Measurements from ENCODE around the gene OLFM2.
"Not testable (repeated sequence)": the region's sequence is repeated elsewhere in the genome, so short reads cannot be mapped to it uniquely, and the experiment has no call there.

Gene OLFM2

DNA sequence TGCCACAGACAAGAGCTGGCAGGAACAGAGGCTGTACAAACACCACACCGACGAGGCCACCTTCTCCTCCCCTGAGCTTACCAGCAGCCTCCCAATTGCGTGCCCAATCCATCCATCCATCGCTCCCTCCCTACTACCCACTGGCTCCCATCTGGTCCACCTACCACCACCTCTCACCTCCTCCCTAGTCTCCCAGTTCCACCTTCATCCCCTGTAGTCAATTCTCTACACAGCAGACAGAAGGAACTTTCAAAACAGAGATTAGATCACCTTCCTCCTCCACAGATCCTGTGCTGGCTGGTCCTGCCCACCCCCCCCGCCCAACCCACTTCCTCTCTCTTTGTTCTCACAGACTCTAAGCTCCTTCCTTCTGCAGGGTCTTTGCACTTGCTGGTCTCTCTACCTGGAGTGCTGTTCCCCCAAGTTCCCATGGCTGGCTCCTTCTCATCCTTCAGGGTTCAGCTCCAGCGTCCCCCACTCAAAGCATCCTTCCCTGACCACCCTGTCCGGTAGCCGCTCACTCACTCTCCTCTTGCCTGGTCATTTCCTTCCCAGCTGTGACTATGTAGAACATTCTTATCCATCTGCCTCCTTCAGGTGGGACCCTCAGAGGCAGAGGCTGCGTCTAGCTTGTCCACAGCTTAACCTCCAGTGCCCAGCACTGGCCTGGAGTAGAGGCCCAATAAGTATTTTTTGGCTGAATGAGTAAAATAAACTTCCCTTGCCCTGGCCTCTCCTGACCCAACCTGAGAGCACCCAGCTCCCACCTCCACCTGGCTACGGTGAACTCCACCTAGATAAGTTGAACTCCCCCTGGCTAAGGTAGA, 78.2 kb downstream of the OLFM2 start:
- DNase-seq: no peak

GRCh38 chr19:9857076-9857721, 79.1 kb downstream of the OLFM2 start:
- no peak for DNase-seq

DNA sequence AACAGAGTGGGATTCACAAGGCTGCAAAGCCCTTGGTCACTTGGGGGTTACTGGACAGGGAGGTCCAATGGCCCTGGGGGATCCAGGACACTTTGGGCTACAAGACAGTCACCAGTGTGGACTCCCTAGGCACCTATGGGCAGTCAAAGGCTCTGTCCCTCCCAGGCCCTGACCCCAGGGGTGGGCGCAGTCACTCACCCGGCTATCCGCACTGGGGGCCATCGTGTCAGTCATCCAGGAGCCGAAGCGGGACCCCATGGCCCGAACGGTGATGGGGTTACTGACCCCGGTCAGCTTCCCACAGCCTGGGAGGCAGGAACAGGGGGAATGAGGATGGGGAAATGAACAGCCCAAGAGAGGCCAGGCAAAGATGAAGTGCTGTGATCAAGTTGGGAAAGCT, 79.7 kb downstream of the OLFM2 start:
- no peak for DNase-seq

DNA sequence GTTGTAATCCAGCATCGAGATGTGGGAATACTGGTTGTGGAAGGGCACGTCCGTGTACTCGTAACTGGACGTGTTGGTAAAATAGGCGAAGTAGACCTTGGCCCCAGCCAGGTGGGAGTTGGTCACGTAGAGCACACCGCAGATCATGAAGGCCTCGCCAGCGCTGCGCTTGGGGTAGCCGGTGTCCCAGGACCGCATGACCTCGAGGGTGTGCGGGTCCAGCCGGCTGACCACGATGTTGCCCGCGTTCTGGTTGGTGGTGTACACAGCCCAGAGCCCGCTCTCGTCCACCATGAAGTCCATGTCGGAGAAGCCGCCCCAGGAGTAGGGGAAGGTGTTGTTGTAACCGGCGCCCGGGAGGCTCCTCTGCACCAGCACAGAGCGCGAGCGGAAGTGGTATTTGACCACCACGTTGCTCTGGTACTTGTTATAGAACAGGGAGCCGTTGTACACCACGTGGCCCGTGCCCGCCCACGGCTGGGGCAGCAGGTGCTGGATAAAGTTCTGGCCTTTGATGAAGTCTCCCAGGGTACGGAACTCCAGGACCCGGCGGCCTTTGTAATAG, 82.0 kb downstream of the OLFM2 start:
- no peak for DNase-seq

- DNase-seq: no peak
Observed at GRCh38 chr19:9850235-9850959, 85.9 kb downstream of the OLFM2 start.

DNA sequence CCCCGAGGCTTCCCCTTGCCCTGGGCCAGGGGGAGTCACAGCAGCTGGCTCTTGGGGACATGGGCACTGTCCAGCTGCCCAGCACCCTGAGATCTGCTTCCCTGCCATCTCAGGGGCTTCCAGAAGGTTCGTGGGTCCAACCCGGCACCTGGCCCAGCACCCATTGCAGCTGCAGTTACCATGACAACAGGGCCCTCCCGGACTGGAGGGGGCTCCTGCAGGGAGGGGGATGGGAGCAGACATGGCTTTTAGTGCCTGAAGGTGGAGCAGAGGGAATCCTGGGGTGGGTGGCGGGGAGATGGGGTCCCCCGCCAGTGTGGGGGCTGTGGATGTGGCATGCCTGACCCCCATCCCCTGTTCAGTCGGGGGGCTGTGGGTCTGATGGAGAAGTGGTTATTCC, 86.5 kb downstream of the OLFM2 start:
- no peak for DNase-seq

DNA sequence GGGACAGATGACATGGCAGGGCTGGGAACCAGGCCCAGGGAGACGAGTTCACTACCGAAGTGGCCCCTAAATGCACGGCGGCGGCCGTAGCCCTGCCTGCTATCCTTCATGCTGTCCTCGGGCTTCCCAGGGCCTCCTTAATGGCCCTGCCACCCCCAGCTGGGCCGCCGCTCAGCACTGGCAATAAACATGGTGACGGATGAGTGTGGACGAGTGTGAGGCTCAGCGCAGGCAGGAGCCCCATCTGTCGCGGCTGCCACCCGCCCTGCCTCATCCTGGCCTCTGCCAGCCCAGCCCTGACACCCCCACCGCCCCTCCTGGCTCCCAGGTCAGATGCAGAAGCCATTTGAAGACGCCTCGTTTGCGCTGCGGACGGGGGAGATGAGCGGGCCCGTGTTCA, 87.6 kb downstream of the OLFM2 start:
- DNase-seq: no peak

DNA sequence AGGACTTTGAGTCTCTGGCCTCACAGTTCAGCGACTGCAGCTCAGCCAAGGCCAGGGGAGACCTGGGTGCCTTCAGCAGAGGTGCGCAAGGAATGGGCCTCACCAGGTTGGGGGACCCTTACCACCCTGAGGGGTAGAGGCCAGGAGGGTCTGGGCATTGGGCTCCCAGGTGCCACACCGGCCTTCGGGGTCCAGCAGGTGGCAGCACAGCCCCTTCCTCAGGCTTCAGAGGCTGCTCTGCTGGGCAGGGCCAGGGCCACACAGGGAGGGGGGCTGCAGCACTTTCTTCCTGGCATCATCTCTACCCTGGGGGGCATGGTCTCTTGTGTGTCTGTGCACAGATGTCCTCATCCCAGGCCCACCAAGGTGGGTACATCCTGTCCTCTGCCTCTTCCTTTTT, 88.3 kb downstream of the OLFM2 start:
- no peak for DNase-seq

DNA sequence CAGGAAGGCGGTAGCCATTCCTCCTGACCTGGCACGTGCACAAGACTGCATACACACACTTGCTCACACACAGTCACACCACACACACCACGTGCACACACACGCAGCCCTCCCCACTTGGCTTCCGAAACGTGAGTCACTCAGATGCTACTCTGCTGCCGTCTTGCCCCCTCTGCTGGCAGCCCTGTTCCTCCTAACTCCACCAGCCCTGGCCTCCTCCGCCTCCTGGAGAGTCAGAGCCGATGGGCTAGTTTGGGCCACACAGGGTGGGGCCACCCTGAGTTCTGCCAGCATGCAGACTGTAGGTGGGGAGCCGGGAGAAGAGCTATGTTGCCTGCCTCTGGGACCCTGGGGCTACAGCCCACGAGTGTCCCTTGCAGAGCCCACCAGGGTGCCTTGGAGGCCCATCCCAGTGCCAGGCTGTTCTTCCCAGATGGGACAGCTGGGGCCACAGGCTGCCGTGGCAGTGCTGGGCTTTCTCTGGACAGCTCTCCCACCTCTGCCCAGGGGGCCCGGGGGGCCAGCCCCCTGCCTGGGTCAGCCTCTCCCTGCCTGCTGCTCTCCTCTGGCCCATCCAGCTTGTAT, 89.1 kb downstream of the OLFM2 start:
- DNase-seq: no peak

DNA sequence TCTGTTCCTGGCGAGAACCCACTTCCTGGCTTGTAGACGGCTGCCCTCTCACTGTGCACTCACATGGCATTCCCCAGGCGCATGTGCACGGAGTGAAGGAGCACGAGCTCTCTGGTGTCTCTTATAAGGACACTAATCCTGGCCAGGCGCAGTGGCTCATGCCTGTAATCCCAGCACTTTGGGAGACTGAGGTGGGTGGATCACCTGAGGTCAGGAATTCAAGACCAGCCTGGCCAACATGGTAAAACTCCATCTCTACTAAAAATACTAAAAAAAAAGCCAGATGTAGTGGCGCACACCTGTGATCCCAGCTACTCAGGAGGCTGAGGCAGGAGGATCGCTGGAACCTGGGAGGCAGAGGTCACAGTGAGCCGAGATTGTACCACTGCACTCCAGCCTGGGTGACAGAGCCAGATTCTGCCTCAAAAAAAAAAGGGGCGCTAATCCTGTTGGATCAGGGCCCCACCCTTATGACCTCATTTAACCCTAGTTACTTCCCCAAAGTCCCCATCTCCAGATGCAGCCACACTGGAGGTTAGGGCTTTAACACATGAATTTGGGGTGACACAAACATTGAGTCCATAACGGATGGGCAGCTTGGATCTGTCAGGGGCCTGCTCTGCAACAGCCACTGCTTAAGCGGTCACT, 92.6 kb downstream of the OLFM2 start:
- DNase-seq: not testable (repeated sequence)

- DNase-seq: no peak
Observed at GRCh38 chr19:9842834-9843625, 93.3 kb downstream of the OLFM2 start.

GRCh38 chr19:9839415-9839814, 96.9 kb downstream of the OLFM2 start:
- DNase-seq: no peak

GRCh38 chr19:9838324-9838723, 98.0 kb downstream of the OLFM2 start:
- no peak for DNase-seq

GRCh38 chr19:9836021-9836420, 100.3 kb downstream of the OLFM2 start:
- no peak for DNase-seq

- no peak for DNase-seq
Observed at GRCh38 chr19:9835507-9835949, 100.8 kb downstream of the OLFM2 start.

DNA sequence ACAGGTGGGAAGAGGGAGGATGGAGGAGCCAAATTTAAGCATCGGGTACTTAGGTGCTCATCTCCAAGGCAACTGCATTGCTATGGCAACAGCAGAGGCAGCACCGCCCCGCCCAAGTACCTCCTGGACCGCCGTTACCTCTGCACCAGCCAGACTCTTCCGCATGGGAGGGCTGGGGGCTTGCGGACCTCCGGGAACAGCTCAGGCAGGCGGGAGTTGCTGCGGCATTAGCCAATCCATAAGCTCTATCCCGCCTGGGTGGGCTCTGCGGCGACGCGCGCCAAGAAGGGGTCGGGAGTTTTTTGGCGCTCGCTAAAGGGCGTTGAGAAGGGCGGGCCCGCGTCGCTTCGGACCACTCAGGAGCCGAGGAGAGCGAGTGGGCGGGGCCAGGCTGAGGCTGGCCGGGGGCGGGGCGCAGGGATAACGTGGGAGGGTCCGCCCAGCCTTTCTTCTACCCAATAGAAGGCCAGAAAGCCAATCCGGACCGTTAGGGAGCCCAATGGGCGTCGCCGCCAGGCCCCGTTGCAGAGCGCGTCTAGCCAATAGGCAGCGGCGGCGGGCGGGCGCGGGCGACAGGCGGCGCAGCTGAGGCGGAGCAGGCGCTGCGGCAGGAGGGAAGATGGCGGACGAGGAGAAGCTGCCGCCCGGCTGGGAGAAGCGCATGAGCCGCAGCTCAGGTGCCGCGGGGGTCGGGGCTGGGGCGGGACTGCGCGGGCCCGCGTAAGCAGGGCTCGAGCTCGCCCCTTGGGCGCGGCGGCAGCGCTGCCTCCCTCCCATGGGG, 101.4 kb downstream of the OLFM2 start, which contains the start of gene PIN1:
PIN1 (plus strand) TSS at position 593 of the 781 bp plus-strand sequence; CDS start at position 620, 27 bp downstream.
- DNase-seq: peak; percentile 93

GRCh38 chr19:9834307-9834725, 102.0 kb downstream of the OLFM2 start:
- no peak for DNase-seq

GRCh38 chr19:9828551-9829063, 107.7 kb downstream of the OLFM2 start:
- no peak for DNase-seq

DNA sequence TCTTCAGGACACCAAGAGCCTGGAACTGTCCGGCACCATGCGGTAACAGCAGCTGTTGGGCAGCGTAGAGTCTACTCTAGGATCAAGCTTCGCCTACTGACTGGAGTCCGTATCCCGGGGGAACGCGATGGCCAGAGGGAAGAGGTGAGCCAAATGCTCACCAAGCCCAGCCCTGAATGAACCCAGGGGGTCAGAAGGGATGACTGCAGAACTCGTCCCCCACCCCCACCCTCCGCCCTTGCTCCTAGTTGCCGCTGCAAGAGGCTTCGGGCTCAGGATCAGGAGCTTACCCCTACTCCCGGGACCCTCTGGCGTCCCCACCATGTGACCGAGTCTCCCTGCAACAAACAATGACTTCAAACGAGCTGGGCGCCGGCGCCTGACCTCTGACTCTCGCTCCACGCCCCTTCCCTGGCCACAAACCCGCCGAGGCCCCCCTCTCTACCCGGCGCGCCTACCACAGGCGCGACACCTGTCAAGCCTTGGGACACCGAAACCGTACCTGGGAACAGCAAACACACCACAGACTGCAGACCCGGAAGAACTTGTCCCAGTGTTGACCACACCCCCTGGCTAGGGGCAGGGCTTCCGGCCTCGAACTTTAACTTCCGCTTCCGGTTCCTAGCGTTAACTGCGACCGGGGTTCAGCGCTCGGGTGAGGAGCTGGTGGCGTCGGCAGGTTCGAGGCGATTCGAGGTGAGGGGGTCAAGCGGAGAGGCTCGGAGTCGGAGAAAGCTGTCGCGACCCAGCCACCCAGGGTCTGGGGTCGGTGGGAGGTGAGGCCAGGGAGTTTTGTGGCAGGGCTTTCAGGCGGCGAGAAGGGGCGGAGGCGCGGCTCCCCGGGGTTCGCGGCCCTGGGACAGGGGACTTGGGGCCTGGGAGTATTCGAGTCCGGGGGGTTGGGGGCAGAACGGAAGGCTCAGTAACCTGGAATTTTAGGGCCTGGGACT, 108.8 kb downstream of the OLFM2 start, which contains the start of gene UBL5:
UBL5 (plus strand) TSS at position 630 of the 950 bp plus-strand sequence. CDS start 420 bp downstream, outside the sequence.
- peak; percentile 49 for DNase-seq

All from NCI-H2081 treated with DMSO at 0.1 percent for 48 hours (cell line).